ENCODE results near the gene ARID5A.
A peak's percentile ranks its signal among the peaks of the same experiment; 100 is the strongest.

ARID5A gene

GRCh38 chr2:96507957-96508520 is 28.5 kb upstream of the ARID5A start:
- peak; percentile 82 for DNase-seq

GRCh38 chr2:96508521-96509113 is 27.9 kb upstream of the ARID5A start:
- no peak for DNase-seq

GRCh38 chr2:96509114-96509846 is 27.3 kb upstream of the ARID5A start:
- no peak for DNase-seq

GRCh38 chr2:96509847-96510230 is 26.7 kb upstream of the ARID5A start:
- no peak for DNase-seq

GRCh38 chr2:96510931-96511595 is 25.5 kb upstream of the ARID5A start:
- no peak for DNase-seq

GRCh38 chr2:96511851-96512250 is 24.7 kb upstream of the ARID5A start:
- no peak for DNase-seq

DNA sequence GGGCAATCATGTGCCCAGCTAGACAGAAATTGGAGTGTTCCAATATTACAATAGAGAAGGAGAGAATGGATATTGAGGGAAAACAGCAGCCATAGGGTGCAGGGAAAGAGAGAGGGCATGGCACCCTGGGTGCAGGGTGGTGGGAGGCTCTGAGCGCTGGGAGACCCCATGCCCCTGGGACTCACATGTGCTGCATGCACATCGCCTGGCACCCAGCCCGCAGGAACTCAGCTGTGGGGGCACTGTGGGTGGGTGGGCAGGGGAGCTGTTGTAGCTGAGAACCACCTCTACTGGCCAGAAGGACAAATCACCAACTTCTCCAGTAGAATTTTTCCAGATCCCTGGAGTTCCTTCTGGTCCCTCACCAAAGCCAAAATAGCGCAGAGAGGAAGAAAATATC is 24.2 kb upstream of the ARID5A start:
- no peak for DNase-seq

GRCh38 chr2:96514521-96514920 is 22.0 kb upstream of the ARID5A start:
- DNase-seq: no peak

DNA sequence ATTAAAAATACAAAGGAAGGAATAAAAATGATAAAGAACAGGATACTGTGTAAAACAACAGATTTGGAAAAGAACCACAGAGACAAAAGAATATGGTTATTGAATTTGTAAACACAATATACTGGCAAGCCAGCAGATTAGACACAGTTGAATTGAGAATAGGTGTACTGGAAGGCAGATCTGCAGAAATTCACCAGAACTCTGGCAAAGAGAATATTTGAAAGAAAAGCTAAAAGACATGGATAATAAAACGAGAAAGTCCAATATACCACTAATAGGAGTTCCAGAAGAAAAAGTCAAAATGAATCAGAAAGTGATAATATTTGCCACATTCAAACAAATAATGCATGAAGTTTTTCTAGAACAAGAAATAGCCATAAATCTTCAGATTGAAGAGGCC is 19.5 kb upstream of the ARID5A start:
- DNase-seq: no peak

- no peak for DNase-seq
Measured at GRCh38 chr2:96520231-96520630, 16.3 kb upstream of the ARID5A start.

- DNase-seq: no peak
Measured at GRCh38 chr2:96520697-96521096, 15.9 kb upstream of the ARID5A start.

- DNase-seq: no peak
Measured at GRCh38 chr2:96521219-96521618, 15.3 kb upstream of the ARID5A start.

GRCh38 chr2:96522304-96523203 is 14.0 kb upstream of the ARID5A start:
- DNase-seq: no peak

- DNase-seq: no peak
Measured at GRCh38 chr2:96523659-96524481, 12.7 kb upstream of the ARID5A start.

GRCh38 chr2:96524482-96525210 is 11.9 kb upstream of the ARID5A start:
- no peak for DNase-seq

DNA sequence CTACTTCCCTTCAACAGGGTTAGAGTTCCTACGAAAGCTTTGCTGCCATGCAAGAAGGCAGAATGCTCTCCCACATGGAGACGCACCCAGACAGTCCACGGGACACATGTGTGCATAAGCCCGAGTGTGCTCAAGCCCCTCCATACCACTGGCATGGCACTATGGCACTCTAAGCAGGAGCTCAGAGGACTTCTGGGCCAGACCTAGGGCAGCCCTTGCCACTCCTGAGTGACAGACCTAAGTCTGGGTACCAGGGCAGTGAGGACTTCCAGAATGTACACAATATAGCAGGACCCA is 11.4 kb upstream of the ARID5A start:
- DNase-seq: no peak

DNA sequence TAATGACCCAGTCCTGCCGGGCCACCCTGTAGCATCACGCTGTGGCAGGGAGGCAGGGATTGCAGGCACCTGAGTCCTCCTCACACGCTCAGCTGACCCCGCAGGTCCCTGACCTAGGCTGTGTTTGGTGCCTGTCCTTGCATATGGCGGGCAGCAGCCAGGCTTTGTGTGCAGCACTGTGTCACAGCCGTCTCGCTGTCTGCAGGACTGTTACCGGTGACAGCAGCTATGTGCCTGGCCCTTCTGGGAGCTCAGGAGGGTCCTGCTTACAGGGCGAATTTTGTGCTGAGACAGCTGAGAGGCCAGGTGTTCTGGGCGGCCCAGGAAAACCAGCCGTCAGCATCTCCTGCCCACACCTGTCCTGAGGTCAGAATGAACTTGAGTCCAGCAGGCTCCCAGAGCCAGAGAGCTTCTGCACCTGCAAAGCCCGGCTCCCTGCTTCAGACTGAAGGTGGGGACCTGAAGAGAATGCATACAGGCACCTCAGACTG is 10.4 kb upstream of the ARID5A start:
- DNase-seq: no peak

DNA sequence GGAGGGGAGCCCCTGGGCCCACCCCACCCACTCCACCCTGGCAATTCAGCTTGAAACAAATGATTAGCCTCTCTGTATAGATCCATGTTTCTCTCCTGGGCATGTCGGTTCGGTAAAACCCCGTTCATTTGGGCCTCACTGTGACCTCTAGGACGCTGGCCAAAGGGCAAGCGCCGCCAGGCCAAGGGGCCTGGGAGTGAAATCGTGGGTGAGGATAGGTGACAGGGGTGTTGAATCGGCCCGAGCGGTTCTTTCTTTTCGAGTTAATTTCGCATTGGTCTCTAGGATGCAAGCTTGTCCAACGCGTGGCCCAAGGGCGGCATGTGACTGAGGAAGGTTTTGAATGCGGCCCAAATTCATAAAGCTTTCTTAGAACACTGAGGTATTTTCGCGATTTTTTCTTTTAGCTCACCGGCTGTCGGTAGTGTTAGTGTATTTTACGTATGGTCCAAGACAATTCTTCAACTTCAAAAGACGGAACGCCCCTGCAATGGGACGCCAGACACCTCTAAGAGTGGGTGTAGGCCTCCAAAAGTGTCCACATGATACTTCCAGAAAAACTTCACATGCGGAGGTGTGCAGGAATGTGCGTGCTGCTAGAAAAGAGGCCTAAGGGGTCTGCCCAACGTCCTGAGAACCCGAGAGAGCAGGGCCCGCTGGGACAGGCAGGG is 9.8 kb upstream of the ARID5A start:
- no peak for DNase-seq

DNA sequence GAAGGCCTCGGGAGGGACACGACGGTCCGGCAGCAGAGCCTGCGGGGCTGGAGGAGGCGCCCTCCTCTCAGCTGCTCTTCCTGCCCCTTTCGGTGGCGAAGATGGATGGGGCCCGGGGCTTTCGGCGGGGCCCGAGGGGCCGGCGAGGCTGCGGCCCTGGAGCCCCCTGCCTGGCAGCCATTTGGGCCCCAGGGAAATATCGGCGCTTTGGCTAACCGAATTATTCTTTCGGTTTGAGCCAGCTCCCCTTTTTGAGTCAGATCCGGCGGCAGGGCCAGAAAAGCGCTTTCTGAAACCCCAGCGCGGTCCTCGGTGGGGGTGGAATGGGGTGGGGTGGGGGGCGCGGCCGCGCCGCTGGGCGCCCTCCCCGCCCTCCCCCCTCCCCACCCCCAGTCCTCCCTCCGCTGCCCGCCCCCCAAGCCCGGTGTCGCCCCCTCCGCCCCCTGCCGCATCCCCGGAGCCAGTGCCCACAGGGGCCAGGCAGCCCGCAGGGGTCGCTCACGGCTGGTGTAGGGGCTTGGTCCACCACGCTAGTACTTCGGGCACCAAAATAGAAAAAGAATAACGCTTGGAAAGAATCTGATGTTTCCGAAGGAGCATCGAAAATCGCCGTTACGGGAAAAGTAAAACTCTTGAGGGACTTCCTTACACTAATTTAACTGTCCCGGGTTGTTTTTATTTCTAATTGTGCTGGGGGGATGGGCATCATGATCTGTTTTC is 9.1 kb upstream of the ARID5A start:
- peak; percentile 40 for DNase-seq

Data from central memory CD4-positive, alpha-beta T cell (primary cell).